ENCODE measurements around the gene ZBTB7C.

- TF ChIP-seq FOXM1 (IDR thresholded peaks at IDR 0.05; ENCODE audit: borderline replicate concordance) (no peak), FOXK2 (IDR thresholded peaks at IDR 0.05) (no peak), ELF4 (IDR thresholded peaks at IDR 0.05) (no peak), TARDBP (IDR thresholded peaks at IDR 0.05) (no peak), SUZ12 (IDR thresholded peaks at IDR 0.05) (no peak), FOXA1 (IDR thresholded peaks at IDR 0.05) (no peak), PKNOX1 (IDR thresholded peaks at IDR 0.05) (no peak), BHLHE40 (IDR thresholded peaks at IDR 0.05; ENCODE audit: borderline replicate concordance) (no peak)
These were observed 87.6 kb downstream of the ZBTB7C start for GRCh38 chr18:48321536-48321935.
